Measurements from ENCODE around the gene OCIAD2. TPM values are rescaled to one million over a fixed set of nuclear protein-coding genes. Genes with fewer than 3 reads are reported as not detected.

Gene OCIAD2
- total RNA-seq, 1 experiment from 2014 or later, result 255 TPM

DNA sequence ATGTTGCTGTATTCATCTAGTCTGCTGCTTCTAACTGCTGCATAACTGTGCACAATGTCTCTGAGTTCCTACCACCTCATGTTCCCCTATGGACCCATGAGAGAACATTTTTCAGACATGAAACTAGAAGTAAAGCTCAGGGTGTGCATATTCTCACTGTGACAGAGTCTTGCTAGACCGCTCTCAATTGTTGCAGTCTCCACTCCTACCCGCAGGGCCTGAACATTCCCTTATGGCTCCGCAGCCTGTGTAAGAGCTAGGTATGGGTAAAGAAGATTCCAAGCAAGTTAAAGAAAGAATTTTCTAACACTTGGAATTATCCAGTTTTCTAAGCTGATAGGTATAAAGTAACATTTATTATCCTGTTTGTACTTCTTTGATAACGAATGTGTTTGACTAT, 5.4 kb downstream of the OCIAD2 start:
- ATAC-seq, result no peak
- Histone ChIP-seq H3K79me2 (ENCODE audit: low read length) (peaks cover 23% of the 10 kb centered on the region), H3K4me1 (ENCODE audit: insufficient read depth, low read length) (peaks cover 26% of the 10 kb centered on the region), H2AFZ (ENCODE audit: low read length) (no peak overlapping the region), H3K36me3 (ENCODE audit: low read depth, low read length) (peaks cover 32% of the 10 kb centered on the region), H3K9me3 (ENCODE audit: low read length) (no peaks in the 10 kb centered on the region), H3K9me2 (replicated peaks; ENCODE audit: low read length) (no peaks in the 10 kb centered on the region), H3F3A (ENCODE audit: low read length, unreplicated experiment) (no peaks in the 10 kb centered on the region), H3K4me2 (ENCODE audit: low read length) (no peak overlapping the region), H3K27me3 (ENCODE audit: low read length) (no peaks in the 10 kb centered on the region), H3K4me3 (ENCODE audit: low read length) (no peak overlapping the region), H4K20me1 (ENCODE audit: low read length) (no peaks in the 10 kb centered on the region), H3K9ac (ENCODE audit: low read length) (no peak overlapping the region), H3K27ac (ENCODE audit: low read length) (no peak overlapping the region)
- no TSS peak for BruUV-seq (replicated peaks)
- intact Hi-C loops (cut with micrococcal nuclease), result loop anchor here (10.0 kb wide), 1 partner anchor 46 kb away; no protein-coding TSS in a partner anchor
- ChIA-PET CTCF (interaction anchor here (0.6 kb wide), 1 partner anchor 73 kb away, joined by 7 read pairs; no protein-coding TSS in a partner anchor), POLR2A (ENCODE audit: unreplicated experiment) (no interaction called here)
- TF ChIP-seq EZH2phosphoT487 (IDR thresholded peaks at IDR 0.05; ENCODE audit: borderline replicate concordance, low read length), result no peak
- TF ChIP-seq EZH2 (IDR thresholded peaks at IDR 0.05; ENCODE audit: low read length, unreplicated experiment), result no peak
- TF ChIP-seq, protein P1, sequence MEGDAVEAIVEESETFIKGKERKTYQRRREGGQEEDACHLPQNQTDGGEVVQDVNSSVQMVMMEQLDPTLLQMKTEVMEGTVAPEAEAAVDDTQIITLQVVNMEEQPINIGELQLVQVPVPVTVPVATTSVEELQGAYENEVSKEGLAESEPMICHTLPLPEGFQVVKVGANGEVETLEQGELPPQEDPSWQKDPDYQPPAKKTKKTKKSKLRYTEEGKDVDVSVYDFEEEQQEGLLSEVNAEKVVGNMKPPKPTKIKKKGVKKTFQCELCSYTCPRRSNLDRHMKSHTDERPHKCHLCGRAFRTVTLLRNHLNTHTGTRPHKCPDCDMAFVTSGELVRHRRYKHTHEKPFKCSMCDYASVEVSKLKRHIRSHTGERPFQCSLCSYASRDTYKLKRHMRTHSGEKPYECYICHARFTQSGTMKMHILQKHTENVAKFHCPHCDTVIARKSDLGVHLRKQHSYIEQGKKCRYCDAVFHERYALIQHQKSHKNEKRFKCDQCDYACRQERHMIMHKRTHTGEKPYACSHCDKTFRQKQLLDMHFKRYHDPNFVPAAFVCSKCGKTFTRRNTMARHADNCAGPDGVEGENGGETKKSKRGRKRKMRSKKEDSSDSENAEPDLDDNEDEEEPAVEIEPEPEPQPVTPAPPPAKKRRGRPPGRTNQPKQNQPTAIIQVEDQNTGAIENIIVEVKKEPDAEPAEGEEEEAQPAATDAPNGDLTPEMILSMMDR (conservative IDR thresholded peaks at IDR 0.05; ENCODE audit: low read depth, low read length), result no peak
- no peak for DNase-seq

DNA sequence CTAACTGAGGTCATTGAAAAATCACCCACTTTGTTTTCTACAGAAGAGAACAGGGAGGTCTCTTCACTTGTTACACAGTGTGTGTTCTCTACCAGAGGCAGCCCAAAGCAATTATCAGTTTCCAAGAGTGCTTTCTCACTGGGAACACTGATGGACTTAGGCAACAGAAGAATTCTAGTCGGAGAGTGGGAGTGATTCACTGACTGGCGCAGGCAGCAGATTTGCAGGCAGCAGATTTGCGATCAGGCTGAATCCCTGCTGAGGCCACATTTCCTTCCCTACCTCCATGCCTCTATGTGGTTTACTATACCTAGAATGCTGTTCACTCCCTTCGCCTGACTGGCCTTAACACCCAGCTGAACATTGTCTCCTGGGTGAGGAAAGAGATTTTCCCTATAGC, 6.6 kb downstream of the OCIAD2 start:
- H3K9me2 ChIP-seq (replicated peaks; ENCODE audit: low read length), result no peaks in the 10 kb centered on the region
- H4K20me1 ChIP-seq (ENCODE audit: low read length), result no peaks in the 10 kb centered on the region
- H2AFZ ChIP-seq (ENCODE audit: low read length), result no peak overlapping the region
- no peaks in the 10 kb centered on the region for H3K9me3 ChIP-seq (ENCODE audit: low read length)
- H3K4me2 ChIP-seq (ENCODE audit: low read length), result no peak overlapping the region
- TF ChIP-seq EZH2phosphoT487 (IDR thresholded peaks at IDR 0.05; ENCODE audit: borderline replicate concordance, low read length), result no peak
- TF ChIP-seq, protein P1 (conservative IDR thresholded peaks at IDR 0.05; ENCODE audit: low read depth, low read length), result no peak
- no peak for TF ChIP-seq EZH2 (IDR thresholded peaks at IDR 0.05; ENCODE audit: low read length, unreplicated experiment)
- CTCF ChIA-PET, result no interaction called here
- peaks cover 15% of the 10 kb centered on the region for H3K4me1 ChIP-seq (ENCODE audit: insufficient read depth, low read length)
- no peak for DNase-seq
- BruUV-seq (replicated peaks), result no TSS peak
- no peaks in the 10 kb centered on the region for H3K27me3 ChIP-seq (ENCODE audit: low read length)
- no peak for ATAC-seq
- no peaks in the 10 kb centered on the region for H3F3A ChIP-seq (ENCODE audit: low read length, unreplicated experiment)
- H3K36me3 ChIP-seq (ENCODE audit: low read depth, low read length), result peaks cover 32% of the 10 kb centered on the region
- H3K79me2 ChIP-seq (ENCODE audit: low read length), result peaks cover 11% of the 10 kb centered on the region
- no peak overlapping the region for H3K9ac ChIP-seq (ENCODE audit: low read length)
- H3K27ac ChIP-seq (ENCODE audit: low read length), result no peak overlapping the region
- POLR2A ChIA-PET (ENCODE audit: unreplicated experiment), result no interaction called here
- intact Hi-C loops (cut with micrococcal nuclease), result loop anchor here (10.0 kb wide), 1 partner anchor 45 kb away; no protein-coding TSS in a partner anchor
- no peak overlapping the region for H3K4me3 ChIP-seq (ENCODE audit: low read length)

DNA sequence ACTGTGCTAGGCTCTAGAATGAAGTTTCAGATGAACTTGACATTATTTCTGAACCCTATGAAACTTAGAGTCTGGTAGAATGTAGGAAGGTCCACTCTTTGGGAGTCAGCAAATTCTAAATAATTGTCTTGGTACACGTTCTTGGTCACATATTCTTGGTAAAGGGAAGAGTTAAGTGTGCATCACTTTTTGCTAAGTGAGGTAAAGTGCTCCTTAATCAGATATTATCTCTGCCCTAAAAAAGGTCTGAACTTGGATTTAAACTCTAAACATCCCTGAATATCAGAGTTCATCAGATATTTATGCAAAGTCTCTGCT, 7.2 kb downstream of the OCIAD2 start:
- TF ChIP-seq EZH2phosphoT487 (IDR thresholded peaks at IDR 0.05; ENCODE audit: borderline replicate concordance, low read length) (no peak), EZH2 (IDR thresholded peaks at IDR 0.05; ENCODE audit: low read length, unreplicated experiment) (no peak)
- TF ChIP-seq, protein P1 (conservative IDR thresholded peaks at IDR 0.05; ENCODE audit: low read depth, low read length), result no peak
- H3F3A ChIP-seq (ENCODE audit: low read length, unreplicated experiment), result no peaks in the 10 kb centered on the region
- POLR2A ChIA-PET (ENCODE audit: unreplicated experiment), result no interaction called here
- peaks cover 5% of the 10 kb centered on the region for H3K79me2 ChIP-seq (ENCODE audit: low read length)
- no TSS peak for BruUV-seq (replicated peaks)
- no peaks in the 10 kb centered on the region for H4K20me1 ChIP-seq (ENCODE audit: low read length)
- H3K4me1 ChIP-seq (ENCODE audit: insufficient read depth, low read length), result 0 out of 2 replicates have a peak, but pooled peaks cover 9% of the 10 kb centered on the region
- H3K36me3 ChIP-seq (ENCODE audit: low read depth, low read length), result peaks cover 28% of the 10 kb centered on the region
- H3K27ac ChIP-seq (ENCODE audit: low read length), result no peak overlapping the region
- H3K9me3 ChIP-seq (ENCODE audit: low read length), result no peaks in the 10 kb centered on the region
- H2AFZ ChIP-seq (ENCODE audit: low read length), result no peak overlapping the region
- CTCF ChIA-PET, result no interaction called here
- H3K4me2 ChIP-seq (ENCODE audit: low read length), result no peak overlapping the region
- ATAC-seq (no peak), DNase-seq (no peak)
- no peaks in the 10 kb centered on the region for H3K9me2 ChIP-seq (replicated peaks; ENCODE audit: low read length)
- H3K4me3 ChIP-seq (ENCODE audit: low read length), result no peak overlapping the region
- H3K27me3 ChIP-seq (ENCODE audit: low read length), result no peaks in the 10 kb centered on the region
- intact Hi-C loops (cut with micrococcal nuclease), result no loop called here
- H3K9ac ChIP-seq (ENCODE audit: low read length), result no peak overlapping the region
